ENCODE results near the gene PLB1.

The PLB1 gene

DNA sequence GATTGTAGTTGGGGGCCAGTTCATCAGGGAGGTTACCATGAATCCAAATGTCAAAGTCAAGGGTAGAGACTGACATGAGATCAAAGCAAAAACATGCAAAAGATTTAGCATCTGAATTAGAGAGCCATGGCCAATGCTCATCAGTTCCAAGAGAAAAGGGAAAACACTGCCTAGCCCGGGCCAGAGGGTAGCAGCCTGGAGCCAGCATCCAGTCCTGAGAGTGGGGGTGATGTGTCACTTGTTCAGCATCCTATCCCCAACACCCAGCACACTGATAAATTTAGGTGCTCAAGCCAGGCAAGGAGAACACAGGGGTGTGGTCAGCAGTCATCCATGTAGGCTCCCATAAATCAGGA lies 178.8 kb downstream of the PLB1 start:
- DNase-seq, result no peak

DNA sequence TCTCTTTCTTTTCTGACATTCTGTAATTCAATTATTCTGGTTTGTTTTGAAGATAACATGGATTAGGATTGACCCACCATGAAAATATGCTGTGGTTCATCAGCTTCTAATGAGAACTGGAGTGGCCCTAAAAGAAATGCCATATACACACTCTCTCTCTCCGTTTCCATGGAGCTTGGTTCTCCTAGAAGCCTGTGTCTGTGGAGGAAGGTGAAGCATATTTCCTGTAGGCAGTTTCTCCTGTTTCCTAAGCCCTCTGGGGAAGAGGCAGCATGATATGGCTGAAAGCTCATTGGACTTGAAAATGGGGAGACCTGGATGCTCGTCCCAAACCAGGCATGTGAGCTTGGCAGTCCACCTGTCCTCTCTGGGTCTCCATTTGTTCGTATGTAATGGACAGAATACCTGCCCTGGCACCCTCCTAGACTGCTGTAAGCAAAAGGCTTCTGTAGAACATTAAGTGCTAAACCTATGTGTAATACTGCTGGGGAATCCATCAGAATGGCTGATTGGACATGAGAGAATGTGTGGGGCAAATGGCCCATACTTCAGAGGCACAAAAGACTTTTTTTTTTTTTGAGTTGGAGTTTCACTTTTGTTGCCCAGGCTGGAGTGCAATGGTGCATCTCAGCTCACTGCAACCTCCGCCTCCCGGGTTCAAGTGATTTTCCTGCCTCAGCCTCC lies 180.4 kb downstream of the PLB1 start:
- no peak for DNase-seq

DNA sequence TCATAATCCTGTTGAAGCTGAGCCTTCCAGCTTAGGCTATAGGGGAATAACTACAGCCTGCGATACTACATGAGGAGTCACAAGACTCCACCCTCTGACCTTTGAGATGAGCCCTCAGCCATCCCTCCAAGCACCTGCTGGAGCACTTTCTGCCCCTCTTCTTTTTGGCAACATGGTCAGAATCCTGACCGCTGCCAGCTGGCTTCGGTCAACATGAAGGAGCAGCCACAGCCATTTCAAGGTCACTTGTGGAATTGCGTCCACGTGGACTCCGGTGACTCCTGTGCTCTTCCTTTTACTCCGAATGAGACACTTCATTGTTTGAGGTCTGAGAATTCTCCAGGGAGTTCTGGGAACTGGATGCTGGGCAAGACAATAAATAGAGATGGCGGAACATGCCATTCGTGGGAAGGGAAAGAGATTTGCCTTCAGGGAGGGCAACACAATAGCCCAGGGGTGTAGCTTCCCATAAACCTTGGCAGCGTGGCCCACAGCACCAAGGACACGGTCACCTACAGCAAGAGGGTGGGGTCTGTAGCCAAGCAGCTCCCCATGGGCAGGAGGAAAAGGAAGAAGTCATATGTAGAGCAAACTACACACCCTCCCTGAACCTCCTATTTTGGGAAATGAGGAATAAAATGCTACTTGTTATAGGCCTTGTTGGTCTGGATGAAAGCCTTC lies 182.5 kb downstream of the PLB1 start:
- no peak for DNase-seq

DNA sequence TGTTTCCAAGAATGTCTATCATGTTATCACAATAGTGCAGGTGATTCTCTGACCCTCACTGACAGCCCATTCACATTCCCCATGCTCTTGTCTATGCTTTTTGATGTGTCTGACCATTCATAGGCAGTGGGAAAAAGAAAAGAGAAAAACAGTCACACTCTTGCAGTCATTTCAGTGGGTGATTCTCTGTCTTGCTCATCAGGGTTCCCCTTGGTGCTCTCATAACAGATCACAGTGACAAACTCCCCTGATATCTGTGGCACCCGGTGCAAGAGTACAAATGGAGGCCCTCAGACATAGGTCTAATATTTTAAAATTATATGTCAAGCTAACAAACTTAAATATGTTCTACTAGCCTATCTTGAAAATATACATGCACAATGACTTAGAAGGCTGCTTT lies 183.1 kb downstream of the PLB1 start:
- DNase-seq, result no peak

DNA sequence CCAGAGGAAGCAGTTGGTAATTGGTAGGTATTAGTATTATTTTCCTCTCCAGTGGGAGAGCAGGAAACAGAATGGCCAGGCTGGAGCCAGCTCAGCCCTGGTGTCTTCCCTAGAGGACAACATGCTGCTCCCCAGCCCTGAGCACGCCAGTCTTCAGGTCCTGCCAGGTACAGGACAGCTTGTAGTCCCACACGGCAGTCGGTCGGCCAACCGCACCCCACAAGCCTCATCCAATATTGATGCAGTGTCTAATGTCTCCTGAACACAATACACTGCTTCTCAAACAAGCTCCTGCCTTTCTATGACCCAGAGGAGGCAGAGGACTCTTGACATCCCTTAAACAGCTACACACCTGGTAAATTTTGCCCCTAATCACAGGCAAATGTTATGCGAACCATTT lies 184.8 kb downstream of the PLB1 start:
- DNase-seq, result no peak

DNA sequence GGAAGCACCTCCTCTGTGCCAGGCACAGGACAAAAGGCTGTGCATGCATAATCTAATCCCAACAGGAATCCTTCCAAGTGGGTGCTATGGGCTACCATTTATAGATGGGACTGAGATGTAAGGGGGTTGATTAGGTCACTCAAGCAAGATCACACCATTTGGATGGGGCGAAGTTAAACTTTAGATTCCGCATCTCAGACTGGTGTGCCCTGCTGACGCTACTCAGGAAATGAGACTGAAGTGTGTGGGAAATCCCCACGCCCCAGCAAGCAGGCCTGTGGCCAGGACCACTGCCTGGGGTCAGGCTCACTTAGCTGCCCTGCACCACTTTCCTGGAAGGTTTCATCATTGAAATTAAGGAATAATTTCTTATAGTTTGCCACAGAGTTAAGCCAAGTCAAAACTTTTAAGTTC lies 185.3 kb downstream of the PLB1 start:
- DNase-seq, result no peak

DNA sequence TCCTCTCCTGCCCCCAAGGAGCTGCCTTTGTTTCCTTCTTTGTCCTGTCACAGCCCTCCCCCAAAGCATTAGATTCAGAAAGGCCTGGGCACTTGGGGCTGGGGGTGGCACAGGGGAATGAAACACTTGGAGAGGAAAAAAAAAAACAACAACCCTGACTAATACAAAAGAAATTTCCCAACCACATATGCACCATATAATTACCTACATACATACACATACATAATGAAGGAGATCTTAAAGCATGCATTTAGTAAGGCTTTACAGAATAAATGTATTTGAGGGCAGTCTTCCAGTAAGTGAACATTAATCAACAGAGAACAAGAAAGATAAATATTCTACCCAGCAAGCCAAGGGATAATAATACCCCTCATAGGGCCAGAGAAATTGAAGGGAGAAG lies 185.7 kb downstream of the PLB1 start:
- DNase-seq, result no peak

DNA sequence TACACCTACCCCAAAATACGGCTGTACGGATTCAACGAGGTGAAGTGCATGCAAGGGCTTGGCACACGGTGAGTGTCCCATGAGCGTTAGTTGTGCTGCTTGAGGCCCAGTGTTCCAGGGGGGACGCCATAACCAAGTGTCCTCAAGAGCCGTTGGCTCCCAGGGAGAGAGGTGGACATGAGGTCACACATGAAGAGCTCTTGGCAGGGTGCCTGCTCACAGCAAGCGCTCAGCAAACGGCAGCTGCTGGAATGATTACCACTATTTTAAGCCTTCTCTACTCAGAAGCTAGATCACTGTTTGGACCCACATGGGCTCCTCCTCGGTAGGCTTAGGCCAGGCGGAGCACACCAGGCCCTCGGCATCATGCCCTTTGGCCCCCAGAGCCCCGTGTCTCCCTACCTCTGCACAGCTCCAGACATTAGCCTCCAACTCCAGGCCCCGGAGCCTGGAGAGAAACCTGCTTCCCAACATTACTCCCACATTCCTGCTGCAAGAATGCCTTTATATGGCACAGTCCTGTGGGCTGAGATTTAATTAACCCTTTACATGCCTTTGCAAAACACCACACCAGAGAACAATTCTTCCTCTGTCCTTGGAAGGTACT lies 187.3 kb downstream of the PLB1 start:
- peak; percentile 78 for DNase-seq

DNA sequence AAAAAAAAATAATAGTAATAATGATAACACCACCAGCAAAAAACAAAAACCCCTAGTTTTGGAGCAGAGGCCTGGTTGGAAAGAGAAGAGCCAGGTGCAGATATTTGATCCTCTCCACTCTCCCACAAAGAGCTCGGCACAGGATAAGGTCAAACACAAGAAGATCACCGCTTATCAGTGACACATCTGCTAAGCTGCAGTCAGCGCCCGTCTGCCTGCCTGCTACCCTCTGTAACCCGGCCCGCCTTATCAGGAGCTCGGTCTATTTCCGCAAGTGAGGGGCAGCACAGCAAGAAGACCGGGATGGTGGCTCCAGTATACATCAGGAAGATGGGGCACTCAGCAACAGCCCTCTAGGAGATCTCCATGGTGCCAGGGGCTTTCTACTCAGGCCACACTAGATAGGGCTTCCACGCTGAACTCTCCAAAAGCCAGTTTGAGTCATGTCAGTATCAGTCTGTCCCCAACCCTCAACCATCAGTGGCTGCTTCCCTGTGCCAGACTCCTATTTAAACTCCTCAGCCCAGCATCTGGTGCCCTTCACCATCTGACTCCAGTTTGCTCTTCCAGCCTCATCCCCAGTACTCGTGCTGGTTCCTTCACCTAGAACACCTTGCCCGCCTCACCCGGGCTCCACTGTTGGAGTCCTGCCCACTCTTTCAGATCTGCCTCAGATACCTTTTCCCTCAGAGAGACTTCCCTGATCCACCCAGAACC lies 188.4 kb downstream of the PLB1 start:
- DNase-seq, result no peak

DNA sequence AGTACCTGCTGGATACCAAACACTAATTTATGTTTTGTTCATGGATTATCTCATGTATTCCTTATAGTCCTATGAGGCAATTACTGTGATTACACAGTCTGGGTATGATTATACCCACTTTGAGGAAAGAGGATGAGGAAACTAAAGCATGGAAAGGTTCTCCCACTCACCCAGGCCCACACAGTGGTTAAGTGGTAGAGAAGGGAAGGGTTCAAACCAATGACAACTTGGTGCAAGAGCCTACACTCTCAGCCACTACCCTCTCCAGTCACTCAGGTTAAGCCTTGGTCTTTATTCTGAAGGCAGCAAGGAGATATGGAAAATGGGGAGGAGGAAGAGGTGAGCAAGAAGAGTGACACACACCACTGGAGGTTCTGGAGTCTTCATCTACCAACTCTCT lies 191.3 kb downstream of the PLB1 start:
- DNase-seq, result no peak

DNA sequence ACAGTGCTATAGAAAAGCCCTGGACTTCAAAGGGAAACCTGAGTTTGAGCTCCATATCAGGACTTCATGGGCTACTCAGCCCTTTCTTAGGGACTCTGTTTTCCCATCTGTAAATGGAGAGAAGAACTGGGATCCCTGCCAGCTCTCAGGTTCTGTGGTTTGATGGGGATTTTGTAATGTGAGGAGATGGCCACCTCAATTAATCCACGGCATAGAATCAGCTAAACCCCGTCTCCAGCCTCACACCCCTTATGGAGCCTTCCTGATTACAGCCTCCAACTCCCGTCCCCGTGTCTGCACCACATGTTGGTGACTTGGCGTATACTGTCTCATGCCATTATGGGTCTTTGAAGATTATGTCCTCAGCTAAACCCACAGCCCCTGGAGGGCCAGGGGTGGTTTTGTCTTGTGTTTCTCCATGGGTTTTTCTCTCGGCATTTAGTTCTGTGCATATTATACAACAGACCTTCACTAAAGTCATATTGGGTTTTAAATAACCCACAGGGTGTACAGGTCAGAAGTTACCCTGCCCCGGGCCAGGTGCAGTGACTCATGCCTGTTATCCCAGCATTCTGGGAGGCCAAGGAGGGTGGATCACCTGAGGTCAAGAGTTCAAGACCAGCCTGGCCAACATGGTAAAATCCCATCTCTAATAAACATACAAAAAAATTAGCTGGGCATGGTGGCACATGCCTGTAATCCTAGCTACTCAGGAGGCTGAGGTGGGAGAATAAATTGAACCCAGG lies 192.0 kb downstream of the PLB1 start:
- DNase-seq, result no peak

DNA sequence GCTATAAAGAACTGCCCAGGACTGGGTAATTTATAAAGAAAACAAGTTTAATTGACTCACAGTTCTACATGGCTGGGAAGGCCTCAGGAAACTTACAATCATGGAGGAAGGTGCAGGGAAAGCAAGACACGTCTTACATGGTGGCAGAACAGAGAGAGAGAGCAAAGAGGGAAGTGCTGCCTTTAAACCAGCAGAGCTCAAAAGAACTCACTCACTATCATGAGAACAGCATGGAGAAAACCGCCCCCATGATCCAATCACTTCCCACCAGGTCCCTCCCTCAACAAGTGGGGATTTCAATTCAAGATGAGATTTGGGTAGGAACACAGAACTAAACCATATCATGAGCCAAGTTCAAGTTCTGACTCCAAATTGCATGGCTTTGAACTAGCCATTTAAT lies 193.0 kb downstream of the PLB1 start:
- DNase-seq, result no peak

DNA sequence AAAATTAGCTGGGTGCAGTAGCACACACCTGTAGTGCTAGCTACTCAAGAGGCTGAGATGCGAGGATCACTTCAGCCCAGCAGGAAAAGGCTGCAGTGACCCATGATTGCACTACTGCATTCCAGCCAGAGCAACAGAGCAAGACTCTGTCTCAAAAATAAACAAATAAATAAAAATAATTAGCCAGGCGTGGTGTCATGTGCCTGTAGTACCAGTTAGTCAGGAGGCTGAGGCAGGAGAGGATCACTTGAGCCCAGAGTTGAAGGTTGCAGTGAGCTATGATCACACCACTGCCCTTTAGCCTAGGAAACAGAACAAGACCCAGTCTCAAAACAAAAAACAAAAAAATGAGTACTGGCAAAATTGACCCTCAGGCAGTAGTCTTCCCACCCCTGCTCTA lies 193.9 kb downstream of the PLB1 start:
- DNase-seq, result no peak

DNA sequence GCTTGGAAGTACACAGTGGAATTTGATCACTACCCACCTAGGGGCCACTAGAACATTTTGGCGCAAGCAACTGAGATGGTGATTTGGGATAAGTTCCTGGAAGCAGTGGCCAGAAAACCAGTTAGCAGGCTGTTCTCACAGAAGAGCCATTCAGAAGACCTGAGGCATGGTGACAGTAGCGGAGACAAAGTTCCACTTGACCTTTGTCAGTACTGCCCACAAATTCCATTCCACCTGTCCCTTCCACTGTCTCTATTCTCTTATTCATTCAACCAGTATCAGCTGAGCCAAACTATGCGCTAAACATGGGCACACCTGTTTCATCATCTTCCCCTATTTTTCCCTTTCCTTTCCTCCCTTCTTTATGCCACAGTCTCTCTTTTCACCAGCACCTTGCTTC lies 196.6 kb downstream of the PLB1 start:
- no peak for DNase-seq

DNA sequence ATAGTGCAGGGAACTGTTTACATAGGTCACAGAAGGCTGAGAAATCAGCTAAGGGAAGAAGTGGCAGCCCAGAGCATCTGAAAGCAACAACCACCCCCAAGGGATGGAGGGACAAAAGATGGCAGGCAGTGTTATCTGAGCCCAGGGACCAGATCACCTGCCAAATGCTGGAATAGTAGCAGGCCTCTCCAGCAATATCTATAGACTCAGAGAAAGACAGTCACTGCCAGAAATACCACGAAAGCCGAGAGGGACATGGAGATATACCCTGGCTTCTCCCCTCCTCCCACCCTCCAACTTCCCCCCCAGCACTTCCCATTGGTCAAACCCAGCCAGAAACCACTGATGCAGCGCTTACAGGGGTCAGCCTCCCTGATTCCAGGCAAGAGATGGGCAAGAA lies 197.4 kb downstream of the PLB1 start:
- no peak for DNase-seq

Data from right hindlimb (tissue), 1 donor.